GM12872 (cell line): ENCODE data around the gene MAST4.

Source experiments
- TF ChIP-seq, protein P1 (sequence below): IDR thresholded peaks from 3 replicates; pipeline ENCODE4 v1.5.1; 2011; ENCODE audit warnings: low read depth, mild to moderate bottlenecking, low read length, moderate library complexity; ENCODE audit not compliant: insufficient read depth

MAST4 gene

GRCh38 chr5:67059744-67060490 lies 463.7 kb downstream of the MAST4 start:
- TF ChIP-seq, protein P1, sequence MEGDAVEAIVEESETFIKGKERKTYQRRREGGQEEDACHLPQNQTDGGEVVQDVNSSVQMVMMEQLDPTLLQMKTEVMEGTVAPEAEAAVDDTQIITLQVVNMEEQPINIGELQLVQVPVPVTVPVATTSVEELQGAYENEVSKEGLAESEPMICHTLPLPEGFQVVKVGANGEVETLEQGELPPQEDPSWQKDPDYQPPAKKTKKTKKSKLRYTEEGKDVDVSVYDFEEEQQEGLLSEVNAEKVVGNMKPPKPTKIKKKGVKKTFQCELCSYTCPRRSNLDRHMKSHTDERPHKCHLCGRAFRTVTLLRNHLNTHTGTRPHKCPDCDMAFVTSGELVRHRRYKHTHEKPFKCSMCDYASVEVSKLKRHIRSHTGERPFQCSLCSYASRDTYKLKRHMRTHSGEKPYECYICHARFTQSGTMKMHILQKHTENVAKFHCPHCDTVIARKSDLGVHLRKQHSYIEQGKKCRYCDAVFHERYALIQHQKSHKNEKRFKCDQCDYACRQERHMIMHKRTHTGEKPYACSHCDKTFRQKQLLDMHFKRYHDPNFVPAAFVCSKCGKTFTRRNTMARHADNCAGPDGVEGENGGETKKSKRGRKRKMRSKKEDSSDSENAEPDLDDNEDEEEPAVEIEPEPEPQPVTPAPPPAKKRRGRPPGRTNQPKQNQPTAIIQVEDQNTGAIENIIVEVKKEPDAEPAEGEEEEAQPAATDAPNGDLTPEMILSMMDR: no peak

DNA sequence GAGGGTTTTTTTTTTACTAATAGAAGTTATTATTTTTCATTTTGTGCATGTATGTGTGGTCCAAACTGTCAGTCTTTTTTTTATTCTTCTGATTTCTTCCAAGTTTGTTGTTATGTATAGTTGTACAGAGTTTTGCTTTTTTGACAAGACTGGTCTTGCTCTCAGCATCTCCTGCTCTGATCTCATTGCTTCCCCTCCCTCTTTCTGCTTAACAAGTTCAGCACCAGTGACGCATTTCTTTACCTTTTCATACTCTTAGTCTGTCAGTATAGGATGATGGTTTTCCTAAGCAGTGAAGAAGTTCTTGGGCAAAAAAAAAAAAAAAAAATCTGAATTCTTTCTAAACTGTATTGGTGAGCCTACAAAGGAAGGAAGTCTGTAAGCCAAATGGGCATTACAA lies 465.3 kb downstream of the MAST4 start:
- TF ChIP-seq, protein P1: no peak

DNA sequence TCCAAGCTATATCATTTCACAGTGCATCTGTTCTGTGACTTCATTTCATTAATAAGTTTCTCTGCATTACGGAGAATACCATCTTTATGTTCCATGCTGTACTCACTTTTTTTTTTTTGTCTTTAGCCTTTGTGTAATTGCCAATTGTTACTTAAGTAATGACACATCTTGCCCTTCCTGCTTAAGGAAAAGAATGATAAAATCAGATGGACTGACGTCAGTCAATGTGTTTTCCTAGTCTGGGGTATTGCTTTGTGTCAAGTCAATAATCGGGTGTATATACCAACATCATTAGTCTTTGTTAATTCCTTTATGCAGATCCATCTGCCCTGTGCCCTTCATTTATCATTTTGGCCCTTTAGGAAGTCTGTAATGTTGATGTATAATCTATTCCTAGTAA lies 466.9 kb downstream of the MAST4 start:
- TF ChIP-seq, protein P1: no peak

- TF ChIP-seq, protein P1: no peak
These were observed 467.6 kb downstream of the MAST4 start for GRCh38 chr5:67063791-67064190.

DNA sequence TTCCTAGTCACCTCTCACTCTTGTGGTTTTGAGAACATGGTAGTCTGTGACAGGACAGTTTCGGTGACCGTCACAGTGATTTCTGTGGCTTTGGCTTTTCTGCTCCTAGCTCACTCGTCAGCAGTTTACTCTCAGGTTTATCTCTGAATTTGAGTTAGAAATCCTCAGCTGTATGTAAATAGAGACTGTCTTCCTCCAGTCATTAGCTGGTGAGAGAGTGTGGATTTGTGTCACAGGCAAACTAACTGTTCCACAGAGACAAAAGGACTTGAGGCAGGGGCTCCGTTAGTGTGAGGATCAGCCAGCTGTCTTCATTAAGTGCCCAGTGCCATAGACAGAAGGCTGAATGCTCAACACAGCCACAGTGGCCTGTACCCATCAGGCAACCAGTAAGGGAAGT lies 469.0 kb downstream of the MAST4 start:
- TF ChIP-seq, protein P1: no peak

DNA sequence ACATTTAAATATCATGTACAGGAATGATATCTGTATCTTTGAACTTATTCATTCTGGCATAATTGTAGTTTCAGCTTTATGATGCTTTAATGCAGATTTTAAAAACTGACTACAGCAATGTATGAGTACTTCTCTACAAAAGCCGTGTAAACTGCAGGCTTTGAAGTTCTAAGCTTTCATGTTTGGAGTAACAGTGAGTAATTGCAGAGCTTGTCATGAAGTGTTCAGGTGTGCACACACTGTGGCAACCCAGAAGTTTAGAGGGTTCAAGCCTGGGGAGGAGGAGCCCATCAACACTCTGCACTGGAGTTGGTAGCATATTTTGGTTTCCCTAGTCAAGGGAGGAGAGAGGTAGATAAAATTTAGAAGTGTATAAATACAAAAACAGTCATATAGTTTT lies 469.5 kb downstream of the MAST4 start:
- TF ChIP-seq, protein P1: no peak

DNA sequence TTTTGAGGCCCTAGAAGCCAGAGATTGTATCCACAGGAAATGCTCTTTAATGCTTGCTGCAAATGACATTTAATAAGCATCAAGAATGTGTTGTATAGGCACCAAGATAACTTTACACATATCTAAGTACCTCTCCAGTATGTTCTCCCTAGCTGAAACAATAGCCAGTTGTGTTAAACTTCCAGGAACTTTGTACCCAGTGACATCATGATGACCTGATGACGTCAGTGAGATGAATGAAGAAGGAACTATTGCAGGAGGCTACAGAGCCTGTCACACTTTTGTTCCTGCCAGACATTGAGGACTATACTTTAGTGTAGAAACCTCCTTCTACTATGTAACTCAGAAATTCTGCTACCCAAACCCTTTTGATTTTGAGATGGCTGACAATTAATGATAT lies 470.6 kb downstream of the MAST4 start:
- TF ChIP-seq, protein P1: no peak
